Stimulated activated CD8-positive, alpha-beta memory T cell treated with anti-CD3 and anti-CD28 coated beads, Interleukin-7, amount 100 ng/mL, for 1 hour (primary cell): ENCODE results near the gene DUOX2.

ENCODE experiments used
- DNase-seq, 2 donors: peaks; one replicate each; pipeline ENCODE4 v3.0.0-alpha.2; 2020; ENCODE audit warnings: low read depth in 2 of 2

DUOX2 gene

GRCh38 chr15:45114076-45114750 is at the start of gene DUOX2, which contains the start of gene DUOXA2:
Gene DUOX2 (minus strand): TSS chr15:45114172. CDS start chr15:45113411, 761 bp downstream.
Gene DUOXA2 (plus strand): TSS chr15:45114326. CDS start chr15:45114606, 280 bp downstream.
- DNase-seq: no peak

GRCh38 chr15:45163508-45163856 is 49.5 kb upstream of the DUOX2 start:
- no peak for DNase-seq

GRCh38 chr15:45162771-45163507 is 49.0 kb upstream of the DUOX2 start:
- DNase-seq: peak; percentile 30 to 32

GRCh38 chr15:45161666-45162065 is 47.7 kb upstream of the DUOX2 start:
- no peak for DNase-seq

GRCh38 chr15:45157974-45158373 is 44.0 kb upstream of the DUOX2 start:
- DNase-seq: no peak

- no peak for DNase-seq
Measured at GRCh38 chr15:45156744-45157455, 42.9 kb upstream of the DUOX2 start.

- DNase-seq: no peak
Measured at GRCh38 chr15:45155739-45156138, 41.8 kb upstream of the DUOX2 start.

GRCh38 chr15:45151998-45152828 is 38.2 kb upstream of the DUOX2 start:
- DNase-seq: no peak

GRCh38 chr15:45150997-45151396 is 37.0 kb upstream of the DUOX2 start:
- no peak for DNase-seq

GRCh38 chr15:45150481-45150880 is 36.5 kb upstream of the DUOX2 start:
- DNase-seq: no peak

GRCh38 chr15:45149060-45149459 is 35.1 kb upstream of the DUOX2 start:
- DNase-seq: no peak

GRCh38 chr15:45148076-45149059 is 34.4 kb upstream of the DUOX2 start:
- no peak for DNase-seq

GRCh38 chr15:45147606-45148005 is 33.6 kb upstream of the DUOX2 start:
- no peak for DNase-seq

GRCh38 chr15:45146405-45146804 is 32.4 kb upstream of the DUOX2 start:
- DNase-seq: no peak

- DNase-seq: no peak
Measured at GRCh38 chr15:45144775-45145174, 30.8 kb upstream of the DUOX2 start.

GRCh38 chr15:45143946-45144345 is 30.0 kb upstream of the DUOX2 start:
- no peak for DNase-seq

GRCh38 chr15:45143056-45143455 is 29.1 kb upstream of the DUOX2 start:
- DNase-seq: no peak

GRCh38 chr15:45141386-45141785 is 27.4 kb upstream of the DUOX2 start:
- DNase-seq: no peak

- DNase-seq: no peak
Measured at GRCh38 chr15:45140557-45141250, 26.7 kb upstream of the DUOX2 start.

GRCh38 chr15:45139770-45140169 is 25.8 kb upstream of the DUOX2 start:
- no peak for DNase-seq
